Common myeloid progenitor, CD34-positive (primary cell): ENCODE measurements around the gene ITGB2.

Experiments
- CTCF ChIA-PET: fragments of 350-600 bp; sonication (Branson Sonifier 250); formaldehyde crosslinking; loops from one replicate; lab custom pipeline; 2021; ENCODE audit warnings: antibody characterized with exemption; lab: Charles Lee
- POLR2A ChIA-PET: fragments of 350-600 bp; sonication (Branson Sonifier 250); formaldehyde crosslinking; loops from one replicate; lab custom pipeline; 2021; ENCODE audit warnings: antibody characterized with exemption; lab: Charles Lee
- DNase-seq, 3 donors: peaks; one replicate each; pipeline versions ENCODE4 v3.0.0 to v3.0.0-alpha.2; 2013
- H3K27ac ChIP-seq, 2 experiments: 1 replicate in 1 of 2; 2 replicates in 1 of 2; pipeline ENCODE4 v1.7.0; 2013; ENCODE audit warnings: inconsistent platforms in 2 of 2, low read length in 2 of 2, mild to moderate bottlenecking in 2 of 2, low read depth in 1 of 2, moderate library complexity in 1 of 2; ENCODE audit not compliant: severe bottlenecking in 2 of 2, insufficient read depth in 1 of 2, poor library complexity in 1 of 2
- H3K27me3 ChIP-seq, 5 experiments: replicated peaks in 2 of 5; 1 replicate in 3 of 5; 2 replicates in 2 of 5; pipeline versions ENCODE4 v1.6.1 to v1.7.0; 2013; ENCODE audit warnings: low read length in 4 of 5, mild to moderate bottlenecking in 2 of 5, moderate library complexity in 2 of 5, inconsistent platforms in 1 of 5; ENCODE audit not compliant: insufficient read depth in 5 of 5, control insufficient read depth in 4 of 5
- H3K36me3 ChIP-seq, 4 experiments: 1 replicate in 2 of 4; 2 replicates in 2 of 4; pipeline versions ENCODE4 v1.6.1 to v1.7.0; 2013; ENCODE audit warnings: low read length in 3 of 4, control low read depth in 1 of 4, mild to moderate bottlenecking in 1 of 4; ENCODE audit not compliant: control insufficient read depth in 4 of 4, insufficient read depth in 4 of 4
- H3K4me1 ChIP-seq, 4 experiments: 1 replicate in 3 of 4; 2 replicates in 1 of 4; pipeline versions ENCODE4 v1.6.1 to v1.7.1; 2013; ENCODE audit warnings: low read length in 3 of 4, mild to moderate bottlenecking in 3 of 4, control low read depth in 1 of 4, inconsistent platforms in 1 of 4, moderate library complexity in 1 of 4; ENCODE audit not compliant: control insufficient read depth in 4 of 4, insufficient read depth in 4 of 4; ENCODE audit errors: control extremely low read depth in 1 of 4
- H3K4me3 ChIP-seq, 7 experiments: 1 replicate in 4 of 7; 2 replicates in 3 of 7; pipeline versions ENCODE4 v1.5.1 to v1.7.0; 2013; ENCODE audit warnings: mild to moderate bottlenecking in 7 of 7, low read length in 6 of 7, moderate library complexity in 6 of 7, inconsistent platforms in 2 of 7, low read depth in 2 of 7, control low read depth in 1 of 7; ENCODE audit not compliant: insufficient read depth in 4 of 7, control insufficient read depth in 1 of 7; ENCODE audit errors: extremely low read depth in 1 of 7
- H3K9me3 ChIP-seq, 5 experiments: 1 replicate in 4 of 5; 2 replicates in 1 of 5; pipeline versions ENCODE4 v1.6.1 to v1.7.1; 2013; ENCODE audit warnings: low read length in 4 of 5, mild to moderate bottlenecking in 2 of 5, inconsistent platforms in 1 of 5, low read depth in 1 of 5, moderate library complexity in 1 of 5; ENCODE audit not compliant: control insufficient read depth in 4 of 5, insufficient read depth in 2 of 5; ENCODE audit errors: control extremely low read depth in 1 of 5
- WGBS: methylation state at CpG from one replicate; pipeline ENCODE4 v1.1.5; 2013; ENCODE audit not compliant: insufficient coverage; 5-methylcytosine and 5-hydroxymethylcytosine counted together

Gene ITGB2

DNA sequence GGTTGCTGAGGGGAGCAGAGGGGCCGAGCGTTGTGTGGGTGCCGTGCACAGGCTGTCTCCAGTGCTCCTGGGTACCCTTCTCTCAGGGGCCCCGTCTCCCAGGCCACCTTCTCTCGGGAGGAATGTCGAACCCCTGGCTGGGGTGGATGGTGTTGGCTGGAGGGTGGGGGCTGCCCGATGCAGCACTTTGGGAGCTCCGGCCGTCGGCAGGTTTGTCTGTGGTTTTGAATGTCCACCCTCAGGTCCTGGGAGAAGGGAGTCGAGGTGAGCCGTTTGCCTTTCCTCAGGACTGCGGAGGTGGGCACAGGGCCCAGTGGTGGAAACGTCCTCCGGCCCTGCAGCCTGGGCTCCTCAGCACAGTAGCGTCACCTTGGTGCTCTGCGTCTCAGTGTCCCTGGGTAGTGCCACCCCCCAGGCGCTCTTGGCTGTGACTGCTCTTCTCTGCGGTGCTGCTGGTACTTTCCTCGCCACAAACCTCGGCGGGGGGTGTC lies 33.6 kb upstream of the ITGB2 start:
- Histone ChIP-seq H3K36me3 (peaks cover 2 to 86% (median 48%) of the 10 kb centered on the region in 4 experiments), H3K4me3 (no peak overlapping the region), H3K27me3 (no peaks in the 10 kb centered on the region), H3K27ac (no peak overlapping the region), H3K4me1 (peaks cover 0 to 4% (median 0%) of the 10 kb centered on the region in 4 experiments), H3K9me3 (no peaks in the 10 kb centered on the region)
- CTCF ChIA-PET: interaction anchor here (1.2 to 13.3 kb wide), 4 partner anchors 9 to 184 kb away, joined by 3 to 196 read pairs (median 134); no protein-coding TSS in a partner anchor
- DNase-seq: no peak
- POLR2A ChIA-PET: no interaction called here
- 99% methylated on average over 15 of the region's 22 CpGs for WGBS

DNA sequence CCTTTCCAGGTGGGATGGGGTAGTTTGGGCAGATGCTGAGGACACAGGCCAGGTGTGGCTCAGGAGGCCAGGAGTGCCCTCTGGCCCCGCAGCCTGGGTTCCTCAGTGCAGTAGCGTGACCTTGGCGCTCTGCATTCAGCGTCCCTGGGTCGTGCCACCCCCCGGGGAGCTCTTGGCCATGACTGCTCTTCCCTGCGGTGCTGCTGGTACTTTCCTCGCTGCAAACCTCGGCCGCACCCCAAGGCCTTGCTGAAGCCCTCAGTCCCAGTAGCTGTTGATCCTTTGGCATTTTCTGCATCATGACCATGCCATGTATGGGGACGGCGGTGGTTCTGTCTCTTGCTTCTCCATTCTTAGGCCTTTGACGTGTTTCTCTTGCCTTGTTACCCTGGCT lies 32.9 kb upstream of the ITGB2 start:
- H3K36me3 ChIP-seq: peaks cover 2 to 88% (median 47%) of the 10 kb centered on the region in 4 experiments
- no peak overlapping the region for H3K4me3 ChIP-seq
- H3K27me3 ChIP-seq: no peaks in the 10 kb centered on the region
- H3K9me3 ChIP-seq: no peaks in the 10 kb centered on the region
- no peak for DNase-seq
- H3K27ac ChIP-seq: no peak overlapping the region
- 96% methylated on average over 12 of the region's 13 CpGs for WGBS
- CTCF ChIA-PET: interaction anchor here (1.2 to 13.3 kb wide), 5 partner anchors 10 to 185 kb away, joined by 3 to 196 read pairs (median 74); no protein-coding TSS in a partner anchor
- POLR2A ChIA-PET: no interaction called here
- peaks cover 0 to 4% (median 0%) of the 10 kb centered on the region in 4 experiments for H3K4me1 ChIP-seq

DNA sequence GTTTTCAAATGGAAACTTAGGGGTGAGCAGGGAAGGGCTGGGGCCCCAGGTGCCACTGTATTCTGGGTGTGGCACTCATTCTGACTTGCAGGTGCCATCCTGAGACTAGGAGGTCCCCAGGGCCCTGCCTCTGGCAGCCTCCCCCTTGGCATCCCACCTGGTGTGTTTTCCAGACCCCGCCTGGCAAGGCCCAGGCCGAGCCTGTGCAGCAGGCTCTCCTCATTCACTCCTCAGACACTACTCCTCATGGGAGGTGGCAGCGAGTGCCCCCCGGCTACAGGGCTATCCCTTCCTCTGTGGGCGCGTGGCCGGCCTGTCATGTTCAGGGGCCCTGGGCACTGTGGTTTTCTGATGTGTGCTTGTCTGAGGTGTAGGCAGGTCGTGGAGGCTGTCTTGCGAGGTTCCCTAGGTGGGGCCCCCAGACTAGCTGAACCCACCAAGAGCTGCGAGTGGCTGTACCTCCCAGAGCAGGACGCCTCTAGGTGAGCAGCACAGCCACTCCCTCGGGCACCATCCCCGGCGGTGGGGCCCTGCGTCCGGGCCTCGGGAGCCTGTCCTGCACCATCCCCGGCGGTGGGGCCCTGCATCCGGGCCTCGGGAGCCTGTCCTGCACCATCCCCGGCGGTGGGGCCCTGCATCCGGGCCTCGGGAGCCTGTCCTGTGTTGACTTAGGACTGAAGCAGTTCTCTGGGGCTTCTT lies 32.4 kb upstream of the ITGB2 start:
- peaks cover 0 to 4% (median 0%) of the 10 kb centered on the region in 4 experiments for H3K4me1 ChIP-seq
- no peak for DNase-seq
- H3K4me3 ChIP-seq: no peak overlapping the region
- whole genome bisulfite sequencing: 97% methylated on average over 20 of the region's 25 CpGs
- peaks cover 2 to 87% (median 42%) of the 10 kb centered on the region in 4 experiments for H3K36me3 ChIP-seq
- POLR2A ChIA-PET: no interaction called here
- CTCF ChIA-PET: interaction anchor here (0.6 to 13.3 kb wide), 7 partner anchors 10 to 449 kb away, joined by 3 to 196 read pairs (median 5); no protein-coding TSS in a partner anchor
- H3K27ac ChIP-seq: no peak overlapping the region
- no peaks in the 10 kb centered on the region for H3K27me3 ChIP-seq
- no peaks in the 10 kb centered on the region for H3K9me3 ChIP-seq

DNA sequence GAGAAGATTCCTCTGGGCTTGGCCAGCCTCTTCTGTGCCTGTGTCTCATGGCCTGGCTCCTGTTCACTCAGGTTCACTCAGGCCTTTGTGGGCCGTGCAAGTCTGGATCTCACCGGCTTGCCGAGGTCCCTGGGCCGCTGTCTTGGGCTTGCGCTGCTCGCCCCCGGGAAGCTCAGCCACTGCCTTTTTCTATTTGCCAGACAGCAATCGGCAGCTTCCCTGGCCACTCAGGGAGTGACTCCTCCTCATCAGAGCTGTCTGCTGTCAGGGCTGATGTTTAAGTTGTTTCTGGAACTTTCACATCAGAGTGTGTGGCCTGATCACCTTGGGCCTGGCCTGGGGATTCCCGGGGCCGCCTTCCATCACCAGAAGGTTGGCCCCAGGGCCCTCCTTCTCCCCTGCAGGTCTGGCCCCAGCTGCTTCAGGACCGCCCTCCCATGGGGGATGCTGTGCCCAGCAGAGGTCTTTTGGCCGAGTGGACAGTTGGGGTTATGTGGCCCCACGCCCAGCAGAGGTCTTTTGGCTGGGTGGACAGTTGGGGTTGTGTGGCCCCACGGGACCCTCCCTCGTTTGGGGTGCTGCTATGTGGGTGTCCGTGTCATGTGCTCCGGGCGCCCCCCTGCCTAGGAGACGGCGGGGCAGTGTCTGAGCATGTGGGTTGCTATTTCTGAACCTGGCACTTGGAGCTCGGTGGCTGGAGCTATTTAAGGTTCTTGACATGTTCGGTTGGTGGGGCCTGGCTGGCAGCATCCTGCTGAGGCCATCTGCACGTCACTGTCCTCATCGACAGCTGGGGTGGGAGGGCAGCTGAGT lies 31.6 kb upstream of the ITGB2 start:
- ChIA-PET CTCF (interaction anchor here (0.6 to 13.3 kb wide), 6 partner anchors 11 to 449 kb away, joined by 3 to 196 read pairs (median 40); no protein-coding TSS in a partner anchor), POLR2A (no interaction called here)
- Histone ChIP-seq H3K9me3 (no peaks in the 10 kb centered on the region), H3K4me1 (peaks cover 0 to 4% (median 0%) of the 10 kb centered on the region in 4 experiments), H3K36me3 (peaks cover 4 to 87% (median 41%) of the 10 kb centered on the region in 4 experiments), H3K27me3 (no peaks in the 10 kb centered on the region), H3K27ac (no peak overlapping the region), H3K4me3 (no peak overlapping the region)
- 95% methylated on average over 23 of the region's 24 CpGs for WGBS
- no peak for DNase-seq

DNA sequence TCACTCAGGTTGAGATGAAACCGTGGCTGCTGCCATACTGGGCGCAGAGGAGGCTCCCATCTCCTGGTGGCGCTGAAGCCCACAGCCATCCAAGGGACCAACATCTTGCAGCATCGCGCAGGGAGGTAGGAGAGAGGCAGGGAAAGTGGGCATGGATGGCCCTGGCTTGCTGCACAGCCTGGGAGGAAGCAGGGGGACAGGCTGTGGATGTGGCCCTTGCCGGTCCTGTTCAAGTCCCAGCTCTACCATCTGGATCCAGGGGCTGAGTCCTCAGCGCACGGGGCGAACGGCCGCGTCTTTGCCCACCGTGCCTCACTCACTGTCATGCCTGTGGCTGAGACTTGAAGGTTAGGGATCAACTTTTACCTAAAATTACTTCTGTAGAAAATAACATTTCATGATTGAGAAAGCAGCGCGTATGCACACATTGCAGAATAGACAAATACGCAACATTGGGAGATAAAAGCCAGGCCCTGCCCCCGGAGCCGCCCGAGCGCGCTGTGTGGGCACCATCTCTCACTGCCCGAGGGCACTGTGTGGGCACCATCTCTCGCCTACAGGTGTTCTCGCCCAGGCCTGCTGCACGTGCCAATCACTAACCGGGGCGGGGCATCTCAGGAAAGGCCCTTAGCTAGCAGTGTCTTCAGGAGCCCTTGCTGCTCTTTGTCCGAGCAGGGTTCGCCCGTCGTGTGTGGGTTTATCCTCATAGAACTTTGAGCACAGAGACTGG lies 30.7 kb upstream of the ITGB2 start:
- no peak for DNase-seq
- peaks cover 4 to 87% (median 36%) of the 10 kb centered on the region in 4 experiments for H3K36me3 ChIP-seq
- peaks cover 0 to 11% (median 4%) of the 10 kb centered on the region in 4 experiments for H3K4me1 ChIP-seq
- ChIA-PET CTCF (interaction anchor here (0.6 to 13.3 kb wide), 7 partner anchors 12 to 448 kb away, joined by 3 to 196 read pairs (median 14); no protein-coding TSS in a partner anchor), POLR2A (no interaction called here)
- no peaks in the 10 kb centered on the region for H3K9me3 ChIP-seq
- 99% methylated on average over 15 of the region's 31 CpGs for WGBS
- no peaks in the 10 kb centered on the region for H3K27me3 ChIP-seq
- H3K4me3 ChIP-seq: no peak overlapping the region
- H3K27ac ChIP-seq: no peak overlapping the region

DNA sequence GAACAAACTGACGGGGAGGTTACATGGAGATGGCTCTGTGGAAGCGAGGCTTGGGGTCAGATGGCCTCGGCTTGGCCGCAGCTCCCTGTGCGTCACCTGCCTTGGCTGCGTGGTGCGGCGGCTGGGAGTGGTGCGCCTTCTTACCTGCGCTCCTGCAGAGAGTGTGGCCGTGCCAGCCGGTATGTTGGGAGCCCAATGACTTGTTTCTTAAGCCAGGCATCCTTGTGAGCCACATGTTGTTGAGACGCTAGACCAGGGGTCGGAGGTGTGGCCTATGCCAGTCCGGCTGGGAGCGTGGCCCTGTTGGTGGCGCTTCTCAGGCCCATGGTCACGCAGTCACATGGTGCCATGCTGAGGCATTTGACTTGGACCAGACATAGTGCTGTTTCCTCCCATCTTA lies 29.7 kb upstream of the ITGB2 start:
- H3K4me1 ChIP-seq: peaks cover 0 to 17% (median 6%) of the 10 kb centered on the region in 4 experiments

More for the DNA sequence above, 29.7 kb upstream of the ITGB2 start:
- ChIA-PET CTCF (interaction anchor here (0.7 to 13.3 kb wide), 18 partner anchors 9 to 188 kb away, joined by 3 to 196 read pairs (median 4); partner anchors contain the start of gene SLX9), POLR2A (interaction anchor here (0.7 kb wide), 1 partner anchor 38 kb away, joined by 4 read pairs; no protein-coding TSS in a partner anchor)
- no peaks in the 10 kb centered on the region for H3K27me3 ChIP-seq
- peaks cover 4 to 83% (median 34%) of the 10 kb centered on the region in 4 experiments for H3K36me3 ChIP-seq
- H3K9me3 ChIP-seq: no peaks in the 10 kb centered on the region
- DNase-seq: no peak
- 95% methylated on average over 17 of the region's 18 CpGs for WGBS
- H3K4me3 ChIP-seq: no peak overlapping the region
- no peak overlapping the region for H3K27ac ChIP-seq
